Non-pigmented ciliary epithelial cell (primary cell): ENCODE measurements around the gene AP3S1.
A peak's percentile ranks its signal among the peaks of the same experiment; 100 is the strongest.

ENCODE experiments used
- DNase-seq: peaks from one replicate; pipeline ENCODE4 v3.0.0-alpha.2; 2010; ENCODE audit warnings: low read depth

The AP3S1 gene

GRCh38 chr5:115825948-115826347 is 15.8 kb upstream of the AP3S1 start:
- no peak for DNase-seq

DNA sequence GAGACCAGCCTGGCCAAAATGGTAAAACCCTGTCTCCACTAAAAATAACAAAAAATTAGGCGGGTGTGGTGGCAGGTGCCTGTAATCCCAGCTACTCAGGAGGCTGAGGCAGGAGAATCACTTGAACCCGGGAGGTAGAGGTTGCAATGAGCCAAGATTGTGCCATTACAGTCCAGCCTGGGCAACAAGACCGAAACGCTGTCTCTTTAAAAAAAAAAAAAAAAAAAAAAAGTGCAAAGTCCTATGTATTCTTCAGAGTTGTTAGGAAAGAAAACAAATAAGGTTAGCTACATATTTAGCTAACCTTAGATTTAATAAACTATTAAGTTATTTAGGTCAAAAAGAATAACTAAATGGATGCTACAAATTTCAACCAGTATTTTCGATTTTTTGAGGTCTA is 11.8 kb upstream of the AP3S1 start:
- no peak for DNase-seq

DNA sequence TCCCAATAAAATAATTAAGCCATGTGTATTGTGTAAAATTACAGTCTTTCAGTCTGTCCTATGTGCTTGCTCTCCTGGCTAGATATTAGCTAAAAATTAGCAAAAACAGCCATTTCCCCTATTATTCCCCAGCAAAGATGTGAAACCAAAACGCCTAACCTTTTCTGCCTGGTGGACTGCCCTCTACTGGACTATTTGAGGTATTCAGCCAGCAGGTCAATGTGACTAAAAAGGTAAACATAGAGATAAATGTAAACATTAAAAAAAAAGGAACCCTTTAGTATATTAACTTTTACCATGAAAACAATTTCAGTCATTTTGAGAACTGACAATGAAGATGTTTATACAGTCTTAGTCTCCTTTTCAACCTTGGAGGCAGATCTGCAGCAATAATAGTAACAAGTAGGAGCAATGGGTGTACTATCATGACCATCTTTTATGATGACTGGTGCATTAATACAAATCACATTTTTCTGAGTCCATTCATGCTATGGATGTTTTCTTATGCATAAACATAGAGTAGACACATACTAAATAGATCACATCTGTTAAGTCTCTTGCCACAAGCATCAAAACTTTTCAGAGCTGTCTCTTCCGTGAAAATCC is 10.5 kb upstream of the AP3S1 start:
- no peak for DNase-seq

DNA sequence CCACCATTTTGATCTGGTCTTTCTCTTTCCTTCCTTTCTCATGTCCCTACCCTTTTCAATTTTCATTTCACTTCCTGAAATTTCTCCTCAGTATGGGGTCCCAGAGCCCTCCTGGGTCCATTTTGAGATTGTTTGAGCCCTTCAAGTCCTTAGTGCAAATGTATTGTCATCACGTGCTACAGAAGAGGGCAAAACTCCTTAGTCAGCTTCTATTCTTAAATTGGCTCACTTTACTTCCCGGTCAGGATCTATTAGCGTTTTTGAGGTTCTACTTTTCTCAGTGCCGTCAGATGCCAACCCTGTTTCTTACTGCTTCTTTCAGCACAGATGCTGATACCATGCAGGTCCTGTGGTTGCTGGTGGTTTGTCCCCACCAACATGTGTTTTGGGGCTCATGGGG is 6.3 kb upstream of the AP3S1 start:
- no peak for DNase-seq

- no peak for DNase-seq
Measured at GRCh38 chr5:115838885-115839518, 2.7 kb upstream of the AP3S1 start.

- DNase-seq, result no peak
Measured at GRCh38 chr5:115840873-115841272, 862 bp upstream of the AP3S1 start.

DNA sequence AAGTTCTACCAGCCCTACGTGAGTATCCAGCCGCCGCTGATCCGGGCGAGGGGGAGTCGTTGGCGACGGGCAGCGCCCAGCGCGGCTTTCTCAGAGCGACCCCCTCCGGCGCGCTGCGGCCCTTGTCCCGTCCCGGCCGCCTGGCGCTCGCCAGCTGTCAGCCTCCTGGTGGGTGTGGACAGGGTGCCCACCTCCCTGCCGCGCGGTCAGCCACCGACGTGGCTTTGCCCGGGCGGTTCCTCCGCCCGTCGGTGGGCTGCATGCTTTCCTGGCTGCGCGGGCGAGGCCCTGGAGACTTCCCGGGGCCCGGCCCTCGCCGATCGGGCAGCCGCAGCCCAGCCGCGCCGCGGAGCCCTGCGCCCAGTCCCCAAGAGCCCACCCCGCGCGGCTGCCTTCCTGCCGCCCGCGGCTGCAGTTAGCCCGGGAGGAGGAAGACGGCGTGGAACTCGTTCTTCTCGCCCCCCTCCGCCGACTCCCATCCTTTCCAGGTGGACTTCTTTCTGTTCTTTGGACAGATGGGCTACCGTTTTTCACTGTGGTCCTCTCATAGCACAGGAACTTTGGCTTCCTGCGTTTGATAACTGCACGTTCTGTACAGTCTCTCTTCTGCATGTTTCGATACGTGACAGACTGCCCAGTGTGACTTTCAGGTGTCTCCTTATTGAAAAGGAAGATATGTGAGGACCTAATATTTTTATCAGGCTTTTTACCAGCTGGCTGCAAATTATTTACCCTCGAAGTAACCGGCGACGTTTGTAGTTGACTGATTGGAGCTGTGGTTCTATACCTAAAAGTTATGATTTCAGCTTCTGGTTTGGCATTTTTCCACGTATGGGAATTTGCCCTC is 577 bp downstream of the AP3S1 start:
- no peak for DNase-seq

- no peak for DNase-seq
Measured at GRCh38 chr5:115842952-115843351, 1.2 kb downstream of the AP3S1 start.

GRCh38 chr5:115843444-115844130 is 1.9 kb downstream of the AP3S1 start:
- no peak for DNase-seq

DNA sequence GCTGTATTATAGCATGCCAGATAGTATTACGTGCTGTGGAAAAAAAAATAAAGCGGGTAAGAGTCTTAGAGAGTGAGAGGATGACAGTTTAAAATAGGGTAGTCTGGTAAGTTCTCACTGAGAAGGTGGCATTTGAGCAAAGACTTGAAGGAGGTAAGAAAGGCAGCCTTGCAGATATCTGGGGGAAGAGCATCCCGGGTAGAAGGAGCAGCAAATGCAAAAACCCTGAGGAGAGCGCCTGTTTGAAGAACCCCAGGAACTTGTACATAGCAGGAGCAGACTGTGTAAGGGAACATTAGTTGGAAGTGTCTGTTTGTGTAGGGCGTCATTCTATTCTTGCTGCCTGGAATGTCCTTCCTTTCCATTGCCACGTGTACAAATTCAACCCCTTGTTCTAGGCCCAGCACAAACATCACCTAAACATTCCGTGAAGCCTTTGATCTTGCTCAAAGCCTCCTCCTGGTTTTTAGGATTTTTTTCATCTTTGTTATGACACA is 2.6 kb downstream of the AP3S1 start:
- no peak for DNase-seq

GRCh38 chr5:115847290-115847689 is 5.6 kb downstream of the AP3S1 start:
- no peak for DNase-seq

GRCh38 chr5:115849258-115849798 is 7.6 kb downstream of the AP3S1 start:
- no peak for DNase-seq

DNA sequence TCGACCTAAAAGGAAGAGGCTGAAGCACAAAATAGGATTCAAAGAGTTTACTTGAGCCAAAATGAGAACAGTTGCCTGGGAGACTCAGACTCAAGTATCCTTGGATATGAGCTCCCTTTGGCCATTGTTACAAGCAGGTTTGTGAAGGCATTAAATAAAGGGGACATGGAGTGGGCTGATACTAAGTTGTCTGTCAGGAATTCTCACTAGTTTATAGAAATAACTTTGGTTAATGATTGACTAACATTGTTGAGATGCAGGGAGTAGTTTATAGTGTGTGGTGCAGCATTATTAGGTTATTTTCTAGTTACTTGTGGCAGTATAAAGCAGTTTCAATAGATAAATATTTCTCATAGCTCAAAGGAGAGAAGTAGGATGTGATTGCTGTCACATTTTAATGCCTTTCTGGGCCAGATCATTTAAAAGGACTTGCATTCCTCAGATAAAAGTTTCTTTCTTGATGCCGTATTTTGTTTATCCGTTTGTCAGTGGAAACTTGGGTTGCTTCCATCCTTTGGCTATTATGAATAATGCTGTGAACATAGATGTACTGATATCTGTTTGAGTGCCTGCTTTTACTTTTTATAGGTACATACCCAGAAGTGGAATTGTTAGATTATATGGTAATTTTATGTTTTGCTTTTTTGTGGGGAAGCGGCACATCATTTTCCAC is 9.1 kb downstream of the AP3S1 start:
- no peak for DNase-seq

DNA sequence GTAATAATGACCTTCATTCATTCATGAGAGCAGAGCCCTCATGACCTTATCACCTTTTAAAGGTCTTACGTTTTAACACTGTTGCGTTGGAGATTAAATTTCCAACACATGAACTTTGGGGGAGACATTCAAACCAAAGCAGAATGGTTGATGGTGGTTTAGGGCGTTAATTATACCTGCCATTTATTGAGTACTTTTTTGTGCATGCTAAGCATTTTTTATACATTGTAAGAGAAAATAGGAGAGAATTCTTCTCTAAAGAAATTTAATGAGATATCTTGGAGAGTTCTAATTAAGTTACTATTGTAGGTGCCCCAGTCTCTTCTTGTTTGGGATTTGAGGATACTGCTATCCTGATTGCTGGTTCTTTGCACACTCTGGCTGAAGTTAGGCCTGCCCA is 12.4 kb downstream of the AP3S1 start:
- DNase-seq, result no peak

- DNase-seq, result no peak
Measured at GRCh38 chr5:115855959-115856358, 14.2 kb downstream of the AP3S1 start.

- no peak for DNase-seq
Measured at GRCh38 chr5:115857057-115857479, 15.3 kb downstream of the AP3S1 start.

DNA sequence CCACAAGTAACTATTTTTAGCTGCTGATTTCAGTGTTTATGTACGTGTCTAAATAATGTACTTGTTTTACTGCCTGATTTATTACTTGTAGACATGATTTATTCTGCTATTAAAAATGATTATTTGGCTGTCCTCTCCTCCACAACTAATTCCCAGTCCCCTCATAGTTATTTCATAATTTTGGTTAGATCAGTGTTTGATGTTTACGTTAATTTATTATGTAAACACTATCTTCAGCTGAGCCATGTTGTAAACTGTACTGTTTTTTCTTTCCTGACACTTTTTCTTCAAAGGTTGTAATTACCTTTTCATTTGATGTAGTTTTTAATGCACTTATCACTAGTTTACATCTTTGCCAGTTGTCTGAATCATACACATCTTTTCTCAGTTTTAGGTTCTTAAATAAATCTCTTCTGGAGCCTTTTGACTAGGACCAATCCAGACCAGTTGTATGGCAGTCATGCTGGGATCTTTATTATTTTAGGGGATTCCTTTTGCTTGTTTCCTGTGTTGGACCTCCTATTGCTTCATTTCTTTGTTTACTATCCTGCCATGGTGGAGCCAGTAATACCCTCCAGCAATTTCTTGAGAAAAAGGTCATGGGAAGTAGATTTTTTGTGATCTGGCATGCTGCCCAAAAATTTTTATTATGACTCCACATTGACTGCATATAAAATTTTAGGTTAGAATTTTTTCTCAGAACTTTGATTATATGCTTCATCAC is 16.1 kb downstream of the AP3S1 start:
- DNase-seq, result no peak

DNA sequence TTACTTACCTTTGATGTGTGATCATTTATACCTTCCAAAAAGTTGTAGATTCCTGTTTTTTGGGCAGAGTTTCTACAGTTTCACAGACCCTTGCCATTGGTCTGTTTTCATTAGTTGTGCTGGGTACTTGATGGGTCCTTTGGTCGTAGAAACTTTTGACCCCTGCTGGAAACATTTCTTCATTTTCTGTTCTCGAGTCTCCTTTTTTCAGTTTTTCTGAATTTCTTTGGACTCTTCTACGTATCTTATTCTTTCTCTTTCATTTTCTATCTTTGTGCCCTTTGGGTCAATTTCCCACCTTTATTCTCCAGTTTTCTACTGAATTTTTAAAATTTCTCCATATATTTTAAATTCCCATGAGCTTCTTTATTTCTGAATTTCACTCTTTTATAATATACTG is 16.7 kb downstream of the AP3S1 start:
- DNase-seq, result no peak

DNA sequence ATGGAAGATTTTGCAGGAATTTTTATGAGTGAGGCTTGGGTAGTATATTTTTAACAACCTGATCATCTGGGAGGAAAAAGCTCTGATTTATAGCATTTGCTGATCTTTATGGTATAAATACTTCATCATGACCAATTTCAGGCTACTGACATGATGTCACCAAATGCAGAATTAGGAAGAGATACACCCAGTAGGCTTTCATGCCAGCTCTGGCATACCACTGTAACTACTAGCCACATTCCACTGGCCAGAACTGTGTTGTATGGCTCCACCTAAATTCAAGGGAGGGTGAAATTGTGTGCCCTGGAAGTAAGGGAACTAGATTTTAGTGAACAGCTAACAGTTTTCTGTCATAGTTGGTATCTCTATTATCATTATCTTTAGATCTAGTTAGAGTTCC is 17.6 kb downstream of the AP3S1 start:
- DNase-seq, result no peak

- peak; percentile 35 for DNase-seq
Measured at GRCh38 chr5:115869256-115869795, 27.6 kb downstream of the AP3S1 start.

GRCh38 chr5:115872447-115872846 is 30.7 kb downstream of the AP3S1 start:
- no peak for DNase-seq
